Measurements from ENCODE around the gene GRAMD1C.
A peak's percentile ranks its signal among the peaks of the same experiment; 100 is the strongest.

Gene GRAMD1C

GRCh38 chr3:113948015-113948917 lies 109.7 kb downstream of the GRAMD1C start:
- H3K9ac ChIP-seq (ENCODE audit: low read depth, low read length) = peak overlapping the region; percentile 71
- no peaks in the 10 kb centered on the region for H3K4me1 ChIP-seq (ENCODE audit: insufficient read depth, low read length)
- H3K9me3 ChIP-seq (ENCODE audit: control insufficient read depth, insufficient read depth, low read length) = no peaks in the 10 kb centered on the region
- no peaks in the 10 kb centered on the region for H3K36me3 ChIP-seq (ENCODE audit: insufficient read depth, low read length)

GRCh38 chr3:113952921-113953320 lies 114.3 kb downstream of the GRAMD1C start:
- Histone ChIP-seq H3K36me3 (ENCODE audit: insufficient read depth, low read length) (no peaks in the 10 kb centered on the region; the same call in 1 of the 2 replicates), H3K9ac (ENCODE audit: low read depth, low read length) (no peak overlapping the region), H3K4me1 (ENCODE audit: insufficient read depth, low read length) (no peaks in the 10 kb centered on the region), H3K9me3 (ENCODE audit: control insufficient read depth, insufficient read depth, low read length) (no peaks in the 10 kb centered on the region)

DNA sequence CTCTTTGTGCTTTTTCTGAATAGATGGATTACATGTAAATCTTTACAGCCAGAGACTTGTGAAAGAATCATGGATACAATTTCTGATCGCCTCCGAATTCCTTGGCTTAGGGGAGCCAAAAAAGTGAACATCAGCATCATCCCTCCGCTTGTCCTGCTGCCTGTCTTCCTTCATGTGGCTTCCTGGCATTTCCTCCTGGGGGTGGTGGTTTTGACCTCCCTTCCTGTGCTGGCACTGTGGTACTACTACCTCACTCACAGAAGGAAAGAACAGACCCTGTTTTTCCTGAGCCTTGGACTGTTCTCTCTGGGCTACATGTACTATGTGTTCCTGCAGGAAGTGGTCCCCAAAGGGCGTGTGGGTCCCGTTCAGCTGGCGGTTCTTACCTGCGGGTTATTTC lies 115.1 kb downstream of the GRAMD1C start:
- H3K9ac ChIP-seq (ENCODE audit: low read depth, low read length) = no peak overlapping the region
- no peaks in the 10 kb centered on the region; the same call in 1 of the 2 replicates for H3K36me3 ChIP-seq (ENCODE audit: insufficient read depth, low read length)
- H3K9me3 ChIP-seq (ENCODE audit: control insufficient read depth, insufficient read depth, low read length) = no peaks in the 10 kb centered on the region
- no peaks in the 10 kb centered on the region for H3K4me1 ChIP-seq (ENCODE audit: insufficient read depth, low read length)

GRCh38 chr3:113954091-113954685 lies 115.6 kb downstream of the GRAMD1C start:
- Histone ChIP-seq H3K36me3 (ENCODE audit: insufficient read depth, low read length) (no peaks in the 10 kb centered on the region; the same call in 1 of the 2 replicates), H3K9ac (ENCODE audit: low read depth, low read length) (no peak overlapping the region), H3K9me3 (ENCODE audit: control insufficient read depth, insufficient read depth, low read length) (no peaks in the 10 kb centered on the region), H3K4me1 (ENCODE audit: insufficient read depth, low read length) (no peaks in the 10 kb centered on the region)

DNA sequence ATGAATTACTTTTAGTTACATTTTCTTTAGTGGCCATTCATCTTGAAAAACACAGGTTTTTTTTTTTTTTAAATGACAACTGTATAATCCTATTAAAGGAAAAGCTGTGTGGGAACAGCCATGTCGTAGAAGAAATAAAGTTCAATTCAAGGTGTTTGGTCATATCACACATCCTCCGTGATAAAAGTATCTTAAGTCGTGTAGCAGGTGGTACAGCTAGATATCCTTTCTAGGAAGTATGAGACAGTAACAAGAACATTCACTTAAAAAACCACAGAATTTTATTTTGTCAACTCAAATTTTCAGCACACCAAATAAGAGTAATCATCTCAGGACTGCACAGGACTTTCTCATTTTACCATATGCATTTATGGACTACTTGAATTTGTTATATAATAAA lies 125.3 kb downstream of the GRAMD1C start:
- no peaks in the 10 kb centered on the region for H3K9me3 ChIP-seq (ENCODE audit: control insufficient read depth, insufficient read depth, low read length)
- peaks cover 5% of the 10 kb centered on the region; the same call in 1 of the 2 replicates for H3K4me1 ChIP-seq (ENCODE audit: insufficient read depth, low read length)
- H3K9ac ChIP-seq (ENCODE audit: low read depth, low read length) = no peak overlapping the region
- no peaks in the 10 kb centered on the region for H3K36me3 ChIP-seq (ENCODE audit: insufficient read depth, low read length)

DNA sequence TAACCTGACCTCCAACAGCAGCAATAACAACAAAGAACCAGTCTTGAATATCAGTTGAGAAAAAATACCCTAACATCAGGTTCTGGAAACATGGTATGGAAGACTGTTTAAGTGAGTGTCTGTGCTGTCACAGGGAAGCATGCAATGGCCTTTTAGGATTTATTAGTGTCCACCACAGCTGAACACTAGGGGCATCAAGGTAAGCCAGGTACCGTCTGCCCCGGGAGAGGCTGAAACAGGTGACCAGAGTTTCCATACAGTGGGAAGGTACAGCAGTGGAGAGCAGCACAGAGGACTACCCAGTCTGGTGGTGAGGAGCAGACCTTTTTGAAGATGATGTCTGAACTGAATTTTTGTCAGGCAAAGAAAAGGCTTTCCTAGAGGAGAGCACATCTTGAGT lies 127.6 kb downstream of the GRAMD1C start:
- Histone ChIP-seq H3K4me1 (ENCODE audit: insufficient read depth, low read length) (peaks cover 5% of the 10 kb centered on the region; the same call in 1 of the 2 replicates), H3K9ac (ENCODE audit: low read depth, low read length) (no peak overlapping the region), H3K36me3 (ENCODE audit: insufficient read depth, low read length) (no peaks in the 10 kb centered on the region), H3K9me3 (ENCODE audit: control insufficient read depth, insufficient read depth, low read length) (no peaks in the 10 kb centered on the region)

GRCh38 chr3:113968986-113969385 lies 130.4 kb downstream of the GRAMD1C start:
- H3K9ac ChIP-seq (ENCODE audit: low read depth, low read length) = no peak overlapping the region
- 0 out of 2 replicates have a peak, but pooled peaks cover 8% of the 10 kb centered on the region for H3K9me3 ChIP-seq (ENCODE audit: control insufficient read depth, insufficient read depth, low read length)
- no peaks in the 10 kb centered on the region for H3K4me1 ChIP-seq (ENCODE audit: insufficient read depth, low read length)
- no peaks in the 10 kb centered on the region for H3K36me3 ChIP-seq (ENCODE audit: insufficient read depth, low read length)

- Histone ChIP-seq H3K9me3 (ENCODE audit: control insufficient read depth, insufficient read depth, low read length) (0 out of 2 replicates have a peak, but pooled peaks cover 10% of the 10 kb centered on the region), H3K36me3 (ENCODE audit: insufficient read depth, low read length) (no peaks in the 10 kb centered on the region), H3K9ac (ENCODE audit: low read depth, low read length) (no peak overlapping the region), H3K4me1 (ENCODE audit: insufficient read depth, low read length) (no peaks in the 10 kb centered on the region)
Observed at GRCh38 chr3:113977822-113978221, 139.2 kb downstream of the GRAMD1C start.

DNA sequence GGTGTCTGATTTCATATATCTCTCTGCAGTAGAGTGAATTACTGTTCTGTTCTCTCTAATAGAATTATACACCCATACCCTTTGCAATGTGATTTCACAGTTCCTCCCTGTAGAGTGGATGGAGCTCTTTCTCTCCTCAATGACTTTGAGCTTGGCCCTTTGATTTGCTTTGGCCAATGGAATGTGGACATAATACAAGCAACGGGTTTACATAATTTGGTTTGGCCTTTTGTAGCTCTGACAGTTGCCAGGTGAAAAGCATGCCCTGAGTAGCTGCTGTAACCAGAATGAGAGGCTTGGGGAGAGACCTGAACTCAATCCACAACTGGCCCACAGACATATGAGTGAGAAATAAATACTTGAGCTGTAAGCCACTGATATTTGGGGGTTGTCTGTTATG lies 141.3 kb downstream of the GRAMD1C start:
- Histone ChIP-seq H3K36me3 (ENCODE audit: insufficient read depth, low read length) (no peaks in the 10 kb centered on the region), H3K9me3 (ENCODE audit: control insufficient read depth, insufficient read depth, low read length) (no peaks in the 10 kb centered on the region), H3K9ac (ENCODE audit: low read depth, low read length) (no peak overlapping the region), H3K4me1 (ENCODE audit: insufficient read depth, low read length) (no peaks in the 10 kb centered on the region)

GRCh38 chr3:113981803-113982202 lies 143.2 kb downstream of the GRAMD1C start:
- no peaks in the 10 kb centered on the region for H3K9me3 ChIP-seq (ENCODE audit: control insufficient read depth, insufficient read depth, low read length)
- H3K4me1 ChIP-seq (ENCODE audit: insufficient read depth, low read length) = no peaks in the 10 kb centered on the region
- H3K36me3 ChIP-seq (ENCODE audit: insufficient read depth, low read length) = no peaks in the 10 kb centered on the region
- H3K9ac ChIP-seq (ENCODE audit: low read depth, low read length) = no peak overlapping the region

DNA sequence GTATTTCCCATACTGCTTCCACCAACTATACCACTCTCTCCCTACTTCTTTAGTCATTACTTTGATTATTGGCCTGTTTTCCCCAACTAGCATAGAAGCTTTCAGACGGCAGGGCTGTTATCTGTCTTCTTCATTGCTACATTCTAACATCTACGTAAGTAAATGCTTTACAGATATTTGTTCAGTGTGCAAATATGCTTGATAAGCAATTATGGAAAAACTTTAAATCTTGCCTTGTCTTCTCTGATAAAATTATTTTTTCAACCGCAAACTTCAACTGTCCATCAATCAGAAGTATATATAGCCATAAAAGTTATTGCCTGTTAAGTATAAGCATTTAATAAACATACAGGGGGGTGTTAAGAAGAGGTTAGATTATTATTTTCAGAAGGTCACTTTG lies 145.0 kb downstream of the GRAMD1C start:
- Histone ChIP-seq H3K9me3 (ENCODE audit: control insufficient read depth, insufficient read depth, low read length) (no peaks in the 10 kb centered on the region), H3K4me1 (ENCODE audit: insufficient read depth, low read length) (no peaks in the 10 kb centered on the region), H3K36me3 (ENCODE audit: insufficient read depth, low read length) (no peaks in the 10 kb centered on the region)

GRCh38 chr3:113985541-113985940 lies 147.0 kb downstream of the GRAMD1C start:
- Histone ChIP-seq H3K36me3 (ENCODE audit: insufficient read depth, low read length) (no peaks in the 10 kb centered on the region), H3K9me3 (ENCODE audit: control insufficient read depth, insufficient read depth, low read length) (no peaks in the 10 kb centered on the region), H3K4me1 (ENCODE audit: insufficient read depth, low read length) (no peaks in the 10 kb centered on the region), H3K9ac (ENCODE audit: low read depth, low read length) (no peak overlapping the region)

More for the DNA sequence above, 145.0 kb downstream of the GRAMD1C start:
- H3K9ac ChIP-seq (ENCODE audit: low read depth, low read length) = no peak overlapping the region
